ENCODE data around the gene TNP2.

Gene TNP2

GRCh38 chr16:11240636-11241473 is 28.3 kb downstream of the TNP2 start:
- no peak for DNase-seq (ENCODE audit: low spot score)

GRCh38 chr16:11239644-11240632 is 29.2 kb downstream of the TNP2 start:
- DNase-seq (ENCODE audit: low spot score): no peak

- peak; percentile 51 for DNase-seq (ENCODE audit: low spot score)
These were observed 30.6 kb downstream of the TNP2 start for GRCh38 chr16:11238272-11239202.

- no peak for DNase-seq (ENCODE audit: low spot score)
These were observed 32.5 kb downstream of the TNP2 start for GRCh38 chr16:11236461-11237254.

- no peak for DNase-seq (ENCODE audit: low spot score)
These were observed 33.5 kb downstream of the TNP2 start for GRCh38 chr16:11235703-11235991.

- no peak for DNase-seq (ENCODE audit: low spot score)
These were observed 34.0 kb downstream of the TNP2 start for GRCh38 chr16:11234884-11235702.

- no peak for DNase-seq (ENCODE audit: low spot score)
These were observed 35.3 kb downstream of the TNP2 start for GRCh38 chr16:11233727-11234376.

- DNase-seq (ENCODE audit: low spot score): no peak
These were observed 36.0 kb downstream of the TNP2 start for GRCh38 chr16:11232852-11233726.

GRCh38 chr16:11232302-11232851 is 36.7 kb downstream of the TNP2 start:
- DNase-seq (ENCODE audit: low spot score): no peak

GRCh38 chr16:11231367-11231970 is 37.7 kb downstream of the TNP2 start:
- DNase-seq (ENCODE audit: low spot score): no peak

GRCh38 chr16:11229906-11230305 is 39.2 kb downstream of the TNP2 start:
- no peak for DNase-seq (ENCODE audit: low spot score)

- no peak for DNase-seq (ENCODE audit: low spot score)
These were observed 39.7 kb downstream of the TNP2 start for GRCh38 chr16:11229432-11229831.

GRCh38 chr16:11225677-11226549 is 43.2 kb downstream of the TNP2 start:
- no peak for DNase-seq (ENCODE audit: low spot score)

GRCh38 chr16:11224894-11225676 is 44.0 kb downstream of the TNP2 start:
- DNase-seq (ENCODE audit: low spot score): peak; percentile 91

- DNase-seq (ENCODE audit: low spot score): peak; percentile 70
These were observed 44.8 kb downstream of the TNP2 start for GRCh38 chr16:11224096-11224893.

Measured in NAMALWA (cell line).